ENCODE results near the gene CPED1.

The CPED1 gene

GRCh38 chr7:121274467-121274866 is 286.0 kb downstream of the CPED1 start:
- Histone ChIP-seq H3K79me1 (ENCODE audit: low read depth, low read length) (no peaks in the 10 kb centered on the region), H3K9me3 (replicated peaks in 1 of 2; ENCODE audit: control insufficient read depth in 2 of 2, insufficient read depth in 1 of 2, low read depth in 1 of 2, low read length in 2 of 2) (no peaks in the 10 kb centered on the region)

GRCh38 chr7:121275204-121275603 is 286.7 kb downstream of the CPED1 start:
- Histone ChIP-seq H3K23ac (ENCODE audit: low read depth, low read length, poor library complexity) (no peak overlapping the region), H2AK5ac (ENCODE audit: low read depth, low read length) (no peak overlapping the region), H3K27me3 (ENCODE audit: control insufficient read depth in 3 of 3, insufficient read depth in 3 of 3, low read depth in 1 of 3, low read length in 3 of 3) (peaks cover 0 to 4% (median 0%) of the 10 kb centered on the region in 3 experiments), H3K27ac (replicated peaks; ENCODE audit: low read length) (no peak overlapping the region), H2BK15ac (ENCODE audit: low read length) (no peak overlapping the region), H3K4me3 (ENCODE audit: low read length in 2 of 2) (no peak overlapping the region), H3K14ac (ENCODE audit: low read length) (no peak overlapping the region), H2BK120ac (ENCODE audit: low read depth, low read length) (no peak overlapping the region), H4K8ac (ENCODE audit: low read depth, low read length) (no peak overlapping the region), H4K91ac (ENCODE audit: low read depth, low read length, poor library complexity) (no peak overlapping the region), H3K36me3 (replicated peaks in 1 of 2; ENCODE audit: control insufficient read depth in 2 of 2, insufficient read depth in 2 of 2, low read length in 2 of 2) (no peaks in the 10 kb centered on the region), H3K4ac (ENCODE audit: low read length) (no peak overlapping the region), H3K4me1 (ENCODE audit: control insufficient read depth in 2 of 2, insufficient read depth in 1 of 2, low read depth in 1 of 2, low read length in 2 of 2) (no peaks in the 10 kb centered on the region), H2BK5ac (ENCODE audit: low read length) (no peak overlapping the region), H3K4me2 (ENCODE audit: insufficient read depth, low read length, poor library complexity, severe bottlenecking) (no peak overlapping the region), H3K9ac (ENCODE audit: low read depth, low read length, poor library complexity) (no peak overlapping the region), H3K18ac (ENCODE audit: low read length) (no peak overlapping the region), H3K9me3 (replicated peaks in 1 of 2; ENCODE audit: control insufficient read depth in 2 of 2, insufficient read depth in 1 of 2, low read depth in 1 of 2, low read length in 2 of 2) (no peaks in the 10 kb centered on the region), H3K79me1 (ENCODE audit: low read depth, low read length) (no peaks in the 10 kb centered on the region), H2AFZ (ENCODE audit: low read length) (no peak overlapping the region), H2BK12ac (ENCODE audit: low read length) (no peak overlapping the region)
- no CpG with 5 or more reads among the region's 3 CpGs for WGBS, 2 donors (ENCODE audit: extremely low coverage in 2 of 2, insufficient read length in 2 of 2, insufficient replicate concordance in 1 of 2)
- DNase-seq (ENCODE audit: low spot score), result no peak

More at GRCh38 chr7:121274467-121274866, 286.0 kb downstream of the CPED1 start:
- Histone ChIP-seq H3K9ac (ENCODE audit: low read depth, low read length, poor library complexity) (no peak overlapping the region), H4K8ac (ENCODE audit: low read depth, low read length) (no peak overlapping the region), H2BK12ac (ENCODE audit: low read length) (no peak overlapping the region), H3K14ac (ENCODE audit: low read length) (no peak overlapping the region), H3K36me3 (replicated peaks in 1 of 2; ENCODE audit: control insufficient read depth in 2 of 2, insufficient read depth in 2 of 2, low read length in 2 of 2) (no peaks in the 10 kb centered on the region), H3K4me2 (ENCODE audit: insufficient read depth, low read length, poor library complexity, severe bottlenecking) (no peak overlapping the region), H2BK120ac (ENCODE audit: low read depth, low read length) (no peak overlapping the region), H3K18ac (ENCODE audit: low read length) (no peak overlapping the region), H3K27ac (replicated peaks; ENCODE audit: low read length) (no peak overlapping the region), H3K27me3 (ENCODE audit: control insufficient read depth in 3 of 3, insufficient read depth in 3 of 3, low read depth in 1 of 3, low read length in 3 of 3) (peaks cover 0 to 4% (median 0%) of the 10 kb centered on the region in 3 experiments), H3K4me1 (ENCODE audit: control insufficient read depth in 2 of 2, insufficient read depth in 1 of 2, low read depth in 1 of 2, low read length in 2 of 2) (no peaks in the 10 kb centered on the region), H2AK5ac (ENCODE audit: low read depth, low read length) (no peak overlapping the region), H4K91ac (ENCODE audit: low read depth, low read length, poor library complexity) (no peak overlapping the region), H3K4me3 (ENCODE audit: low read length in 2 of 2) (no peak overlapping the region), H2AFZ (ENCODE audit: low read length) (no peak overlapping the region), H3K4ac (ENCODE audit: low read length) (no peak overlapping the region), H3K23ac (ENCODE audit: low read depth, low read length, poor library complexity) (no peak overlapping the region), H2BK5ac (ENCODE audit: low read length) (no peak overlapping the region), H2BK15ac (ENCODE audit: low read length) (no peak overlapping the region)
- no CpG with 5 or more reads among the region's 2 CpGs for WGBS, 2 donors (ENCODE audit: extremely low coverage in 2 of 2, insufficient read length in 2 of 2, insufficient replicate concordance in 1 of 2)
- no peak for DNase-seq (ENCODE audit: low spot score)

GRCh38 chr7:121276313-121276712 is 287.8 kb downstream of the CPED1 start:
- no peak overlapping the region for H2AK5ac ChIP-seq (ENCODE audit: low read depth, low read length)
- no peak overlapping the region for H2BK12ac ChIP-seq (ENCODE audit: low read length)
- peaks cover 0 to 4% (median 0%) of the 10 kb centered on the region in 3 experiments for H3K27me3 ChIP-seq (ENCODE audit: control insufficient read depth in 3 of 3, insufficient read depth in 3 of 3, low read depth in 1 of 3, low read length in 3 of 3)
- H3K4ac ChIP-seq (ENCODE audit: low read length), result no peak overlapping the region
- H3K9ac ChIP-seq (ENCODE audit: low read depth, low read length, poor library complexity), result no peak overlapping the region
- WGBS, 2 donors (ENCODE audit: extremely low coverage in 2 of 2, insufficient read length in 2 of 2, insufficient replicate concordance in 1 of 2), result 100% methylated on average over 2 of the region's 3 CpGs; no CpG with 5 or more reads in 1 of the 2 donors
- no peaks in the 10 kb centered on the region for H3K4me1 ChIP-seq (ENCODE audit: control insufficient read depth in 2 of 2, insufficient read depth in 1 of 2, low read depth in 1 of 2, low read length in 2 of 2)
- H3K4me3 ChIP-seq (ENCODE audit: low read length in 2 of 2), result no peak overlapping the region
- H2BK15ac ChIP-seq (ENCODE audit: low read length), result no peak overlapping the region
- H2BK5ac ChIP-seq (ENCODE audit: low read length), result no peak overlapping the region
- no peak overlapping the region for H3K23ac ChIP-seq (ENCODE audit: low read depth, low read length, poor library complexity)
- no peak for DNase-seq (ENCODE audit: low spot score)
- H3K14ac ChIP-seq (ENCODE audit: low read length), result no peak overlapping the region
- H3K27ac ChIP-seq (replicated peaks; ENCODE audit: low read length), result no peak overlapping the region
- H4K91ac ChIP-seq (ENCODE audit: low read depth, low read length, poor library complexity), result no peak overlapping the region
- H2BK120ac ChIP-seq (ENCODE audit: low read depth, low read length), result no peak overlapping the region
- no peak overlapping the region for H2AFZ ChIP-seq (ENCODE audit: low read length)
- no peaks in the 10 kb centered on the region for H3K36me3 ChIP-seq (replicated peaks in 1 of 2; ENCODE audit: control insufficient read depth in 2 of 2, insufficient read depth in 2 of 2, low read length in 2 of 2)
- no peaks in the 10 kb centered on the region for H3K79me1 ChIP-seq (ENCODE audit: low read depth, low read length)
- H3K4me2 ChIP-seq (ENCODE audit: insufficient read depth, low read length, poor library complexity, severe bottlenecking), result no peak overlapping the region
- no peak overlapping the region for H4K8ac ChIP-seq (ENCODE audit: low read depth, low read length)
- H3K9me3 ChIP-seq (replicated peaks in 1 of 2; ENCODE audit: control insufficient read depth in 2 of 2, insufficient read depth in 1 of 2, low read depth in 1 of 2, low read length in 2 of 2), result no peaks in the 10 kb centered on the region
- no peak overlapping the region for H3K18ac ChIP-seq (ENCODE audit: low read length)

- Histone ChIP-seq H2BK12ac (ENCODE audit: low read length) (no peak overlapping the region), H3K9ac (ENCODE audit: low read depth, low read length, poor library complexity) (no peak overlapping the region), H3K4me2 (ENCODE audit: insufficient read depth, low read length, poor library complexity, severe bottlenecking) (no peak overlapping the region), H4K91ac (ENCODE audit: low read depth, low read length, poor library complexity) (no peak overlapping the region), H2BK120ac (ENCODE audit: low read depth, low read length) (no peak overlapping the region), H2BK15ac (ENCODE audit: low read length) (no peak overlapping the region), H3K23ac (ENCODE audit: low read depth, low read length, poor library complexity) (no peak overlapping the region), H3K18ac (ENCODE audit: low read length) (no peak overlapping the region), H3K14ac (ENCODE audit: low read length) (no peak overlapping the region), H3K27ac (replicated peaks; ENCODE audit: low read length) (no peak overlapping the region), H3K4ac (ENCODE audit: low read length) (no peak overlapping the region), H2BK5ac (ENCODE audit: low read length) (no peak overlapping the region), H4K8ac (ENCODE audit: low read depth, low read length) (no peak overlapping the region), H2AFZ (ENCODE audit: low read length) (no peak overlapping the region), H3K9me3 (replicated peaks in 1 of 2; ENCODE audit: control insufficient read depth in 2 of 2, insufficient read depth in 1 of 2, low read depth in 1 of 2, low read length in 2 of 2) (no peaks in the 10 kb centered on the region), H3K27me3 (ENCODE audit: control insufficient read depth in 3 of 3, insufficient read depth in 3 of 3, low read depth in 1 of 3, low read length in 3 of 3) (peaks cover 0 to 4% (median 0%) of the 10 kb centered on the region in 3 experiments), H3K79me1 (ENCODE audit: low read depth, low read length) (no peaks in the 10 kb centered on the region), H3K4me1 (ENCODE audit: control insufficient read depth in 2 of 2, insufficient read depth in 1 of 2, low read depth in 1 of 2, low read length in 2 of 2) (no peaks in the 10 kb centered on the region), H3K36me3 (replicated peaks in 1 of 2; ENCODE audit: control insufficient read depth in 2 of 2, insufficient read depth in 2 of 2, low read length in 2 of 2) (no peaks in the 10 kb centered on the region), H3K4me3 (ENCODE audit: low read length in 2 of 2) (no peak overlapping the region), H2AK5ac (ENCODE audit: low read depth, low read length) (no peak overlapping the region)
- no peak for DNase-seq (ENCODE audit: low spot score)
- WGBS, 2 donors (ENCODE audit: extremely low coverage in 2 of 2, insufficient read length in 2 of 2, insufficient replicate concordance in 1 of 2), result no CpG with 5 or more reads among the region's 2 CpGs
Measured at GRCh38 chr7:121278120-121279021, 289.9 kb downstream of the CPED1 start.
